HCT116 (cell line): ENCODE data around the gene EIF2A.

Experiments used
- ELF1 ChIP-seq: IDR thresholded peaks from 2 replicates; pipeline ENCODE4 v1.6.1; 2012; ENCODE audit warnings: low read depth, borderline replicate concordance
- EZH2phosphoT487 ChIP-seq: fragments of 200-600 bp; IDR thresholded peaks from 2 replicates; pipeline ENCODE4 v1.6.1; 2018; ENCODE audit warnings: antibody characterized with exemption, borderline replicate concordance
- JUND ChIP-seq: IDR thresholded peaks from 2 replicates; pipeline ENCODE4 v1.6.1; 2012
- POLR2AphosphoS5 ChIP-seq: IDR thresholded peaks from 2 replicates; pipeline ENCODE4 v1.6.1; 2011; ENCODE audit warnings: mild to moderate bottlenecking, low read depth, low read length, moderate library complexity
- RAD21 ChIP-seq: IDR thresholded peaks from 2 replicates; pipeline ENCODE4 v1.6.1; 2012; ENCODE audit warnings: low read depth, mild to moderate bottlenecking
- ZFX ChIP-seq: fragments of 450-650 bp; IDR thresholded peaks from 2 replicates; pipeline ENCODE4 v1.6.1; 2017
- TF ChIP-seq, protein P1 (sequence below), 3 experiments: fragments of 200-600 bp in 1 of 3; sonication (generic) in 1 of 3; IDR thresholded peaks in 2 of 3; conservative IDR thresholded peaks in 1 of 3; 2 replicates each; pipeline ENCODE4 v1.5.1; 2012 to 2017; ENCODE audit warnings: low read depth in 2 of 3, low read length in 2 of 3, antibody characterized with exemption in 1 of 3, borderline replicate concordance in 1 of 3, control low read depth in 1 of 3, mild to moderate bottlenecking in 1 of 3, mixed read lengths in 1 of 3, mixed run types in 1 of 3, moderate library complexity in 1 of 3; ENCODE audit not compliant: insufficient read depth in 1 of 3
- TF ChIP-seq, protein P2 (sequence below): IDR thresholded peaks from 2 replicates; pipeline ENCODE4 v1.6.1; 2012

DNA sequence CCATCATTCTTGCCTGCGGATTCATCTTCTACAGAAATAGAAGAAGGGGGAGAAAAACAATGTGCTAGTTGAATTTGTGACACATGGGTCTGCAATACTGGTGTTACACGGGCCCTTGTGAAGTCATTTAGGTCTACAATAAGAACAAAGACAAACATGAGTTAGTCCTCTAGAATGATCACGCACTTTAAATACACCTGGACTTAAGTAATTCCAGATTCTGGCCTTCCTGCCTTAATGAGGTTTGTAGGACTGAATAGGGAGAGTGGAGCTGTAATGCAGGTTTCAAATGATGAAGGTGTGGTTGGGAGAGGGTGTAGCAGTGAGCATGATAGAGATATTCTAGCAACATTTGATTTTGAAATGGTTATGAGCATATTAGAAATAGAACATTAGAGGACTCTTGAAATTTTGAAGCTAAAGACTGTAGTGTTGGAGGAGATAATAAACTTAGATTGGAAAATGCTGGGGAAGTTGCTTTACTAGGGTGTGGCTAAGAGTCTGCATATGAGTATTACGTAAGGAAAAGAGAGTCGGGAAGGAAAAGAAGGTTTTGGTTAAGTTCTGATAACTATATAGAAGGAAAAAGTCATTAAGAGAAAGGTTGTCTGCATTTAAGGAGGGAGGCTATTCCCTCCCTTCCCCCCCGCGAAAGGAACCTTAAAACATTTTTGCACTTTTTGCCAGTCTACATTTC, 606 bp downstream of the EIF2A start:
- TF ChIP-seq JUND (no peak; the same call in 1 of the 2 replicates), POLR2AphosphoS5 (no peak), ZFX (no peak), ELF1 (no peak), EZH2phosphoT487 (no peak), RAD21 (no peak)
- TF ChIP-seq, protein P1, sequence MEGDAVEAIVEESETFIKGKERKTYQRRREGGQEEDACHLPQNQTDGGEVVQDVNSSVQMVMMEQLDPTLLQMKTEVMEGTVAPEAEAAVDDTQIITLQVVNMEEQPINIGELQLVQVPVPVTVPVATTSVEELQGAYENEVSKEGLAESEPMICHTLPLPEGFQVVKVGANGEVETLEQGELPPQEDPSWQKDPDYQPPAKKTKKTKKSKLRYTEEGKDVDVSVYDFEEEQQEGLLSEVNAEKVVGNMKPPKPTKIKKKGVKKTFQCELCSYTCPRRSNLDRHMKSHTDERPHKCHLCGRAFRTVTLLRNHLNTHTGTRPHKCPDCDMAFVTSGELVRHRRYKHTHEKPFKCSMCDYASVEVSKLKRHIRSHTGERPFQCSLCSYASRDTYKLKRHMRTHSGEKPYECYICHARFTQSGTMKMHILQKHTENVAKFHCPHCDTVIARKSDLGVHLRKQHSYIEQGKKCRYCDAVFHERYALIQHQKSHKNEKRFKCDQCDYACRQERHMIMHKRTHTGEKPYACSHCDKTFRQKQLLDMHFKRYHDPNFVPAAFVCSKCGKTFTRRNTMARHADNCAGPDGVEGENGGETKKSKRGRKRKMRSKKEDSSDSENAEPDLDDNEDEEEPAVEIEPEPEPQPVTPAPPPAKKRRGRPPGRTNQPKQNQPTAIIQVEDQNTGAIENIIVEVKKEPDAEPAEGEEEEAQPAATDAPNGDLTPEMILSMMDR (IDR thresholded peaks at IDR 0.05 in 2 of 3, conservative IDR thresholded peaks at IDR 0.05 in 1 of 3; ENCODE audit: borderline replicate concordance in 1 of 3, insufficient read depth in 1 of 3, low read depth in 2 of 3, low read length in 2 of 3) = no peak
- TF ChIP-seq, protein P2, sequence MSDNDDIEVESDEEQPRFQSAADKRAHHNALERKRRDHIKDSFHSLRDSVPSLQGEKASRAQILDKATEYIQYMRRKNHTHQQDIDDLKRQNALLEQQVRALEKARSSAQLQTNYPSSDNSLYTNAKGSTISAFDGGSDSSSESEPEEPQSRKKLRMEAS = no peak
